ENCODE measurements around the gene TRAPPC13.
"Not testable (repeated sequence)": the region's sequence is repeated elsewhere in the genome, so short reads cannot be mapped to it uniquely, and the experiment has no call there.

The TRAPPC13 gene

DNA sequence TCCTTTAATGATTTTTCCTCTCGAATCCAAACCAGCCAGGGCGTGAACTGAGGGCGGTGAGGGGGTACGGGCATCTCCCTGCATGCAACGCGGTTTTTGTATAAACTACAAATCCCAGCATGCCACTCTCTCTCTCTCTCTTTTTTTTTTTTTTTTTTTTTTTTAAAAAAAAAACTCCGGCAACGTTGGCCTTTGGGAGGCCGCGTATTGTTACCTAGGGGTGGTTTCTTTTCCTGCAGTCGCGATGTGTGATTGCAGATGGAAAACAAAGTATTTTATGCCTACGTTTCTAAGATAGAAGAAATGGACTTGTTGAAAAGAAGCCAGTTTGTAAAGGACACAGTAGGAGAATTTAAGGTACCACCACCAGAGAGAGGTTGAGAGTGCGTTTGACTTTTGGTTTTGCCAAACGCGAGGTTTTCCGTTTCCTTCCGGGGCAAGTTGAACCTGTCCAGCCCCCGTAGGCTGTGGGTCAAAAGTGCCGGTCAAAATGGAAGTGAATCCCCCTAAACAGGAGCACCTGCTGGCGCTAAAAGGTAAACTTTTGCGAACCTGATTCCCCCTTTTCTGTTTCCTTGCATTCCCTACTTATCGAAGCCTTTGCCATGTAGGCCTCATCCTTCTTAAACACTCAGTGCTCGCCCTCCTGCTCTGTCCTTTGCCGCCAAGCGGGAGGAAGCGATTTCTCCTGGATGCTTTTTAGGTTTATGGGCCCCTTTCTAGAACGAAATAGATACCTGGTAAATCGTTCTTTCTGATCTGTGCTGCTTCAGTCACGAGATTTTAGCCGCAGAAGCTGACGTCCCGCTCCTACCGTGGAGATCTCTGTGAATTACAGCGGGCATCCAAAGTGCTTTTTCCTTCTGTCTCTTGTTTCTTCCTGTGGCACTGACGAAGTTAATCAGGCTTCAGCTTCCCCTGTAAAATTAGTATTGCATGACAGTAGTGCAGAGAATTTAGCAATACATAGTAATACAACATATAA lies at the start of gene TRAPPC13, which contains the start of gene SHLD3:
TSS of gene TRAPPC13 (plus strand) at position 457 of the 985 bp plus-strand sequence. CDS start at position 491, 34 bp downstream.
TSS of gene SHLD3 (plus strand) at position 457 of the 985 bp plus-strand sequence. CDS start 4,561 bp downstream, outside the sequence.
- DNase-seq: peak; percentile 44

DNA sequence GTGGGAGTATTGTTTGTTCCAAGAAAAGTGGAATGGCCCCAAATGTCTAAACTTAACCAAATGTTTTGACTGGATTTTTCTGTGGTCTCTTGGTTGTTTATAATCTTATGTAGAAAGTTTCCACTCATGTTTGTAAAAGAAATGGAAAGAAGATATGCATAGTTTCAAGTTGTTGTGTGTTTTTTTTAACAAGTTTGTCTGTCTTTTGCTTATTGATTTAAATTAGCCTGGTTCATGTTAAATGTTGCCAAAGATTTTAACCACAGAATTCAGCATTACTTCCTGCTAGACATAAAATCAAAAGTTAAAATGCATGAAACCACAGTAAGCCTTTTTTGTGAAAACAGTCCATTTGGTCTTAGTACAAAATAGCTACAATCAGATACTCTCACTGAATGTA lies 47.7 kb upstream of the TRAPPC13 start:
- no peak for DNase-seq

- no peak for DNase-seq
Measured at GRCh38 chr5:65588694-65589093, 36.1 kb upstream of the TRAPPC13 start.

DNA sequence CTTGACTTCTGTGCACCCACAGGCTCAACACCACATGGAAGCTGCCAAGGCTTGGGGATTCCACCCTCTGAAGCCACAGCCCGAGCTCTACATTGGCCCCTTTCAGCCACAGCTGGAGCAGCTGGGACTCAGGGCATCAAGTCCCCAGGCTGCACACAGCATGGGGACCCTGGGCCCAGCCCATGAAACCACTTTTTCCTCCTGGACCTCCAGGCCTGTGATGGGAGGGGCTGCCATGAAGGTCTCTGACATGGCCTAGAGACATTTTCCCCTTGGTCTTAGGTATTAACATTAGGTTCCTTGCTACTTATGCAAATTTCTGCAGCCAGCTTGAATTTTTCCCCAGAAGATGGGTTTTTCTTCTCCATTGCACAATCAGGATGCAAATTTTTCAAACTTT lies 23.1 kb upstream of the TRAPPC13 start:
- DNase-seq: not testable (repeated sequence)

- peak; percentile 72 for DNase-seq
Measured at GRCh38 chr5:65611524-65611923, 13.3 kb upstream of the TRAPPC13 start.

DNA sequence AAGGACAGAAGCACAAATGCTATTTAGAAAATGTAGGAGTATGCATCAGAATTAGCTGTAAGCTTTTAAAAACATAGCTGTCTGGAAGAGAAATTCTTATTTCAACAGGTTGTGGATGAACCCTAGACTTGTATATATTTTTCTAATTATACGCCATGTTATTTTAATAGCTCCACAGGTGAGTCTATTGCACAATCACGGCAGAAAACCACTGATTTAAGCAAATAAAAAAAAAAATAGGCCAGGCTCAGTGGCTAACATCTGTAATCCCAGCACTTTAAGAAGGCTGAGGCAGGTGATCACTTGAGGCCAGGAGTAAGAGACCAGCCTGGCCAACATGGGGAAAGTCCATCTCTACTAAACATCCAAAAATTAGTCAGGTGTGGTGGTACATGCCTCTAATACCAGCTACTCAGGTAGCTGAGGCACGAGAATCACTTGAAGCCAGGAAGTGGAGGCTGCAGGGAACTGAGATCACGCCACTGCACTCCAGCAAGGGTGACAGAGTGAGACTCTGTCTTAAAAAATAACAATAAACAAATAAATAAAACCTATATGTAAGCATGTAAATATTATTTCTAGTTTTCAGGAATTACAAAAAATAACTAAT lies 12.4 kb upstream of the TRAPPC13 start:
- DNase-seq: no peak

GRCh38 chr5:65620021-65620420 lies 4.8 kb upstream of the TRAPPC13 start:
- DNase-seq: no peak

DNA sequence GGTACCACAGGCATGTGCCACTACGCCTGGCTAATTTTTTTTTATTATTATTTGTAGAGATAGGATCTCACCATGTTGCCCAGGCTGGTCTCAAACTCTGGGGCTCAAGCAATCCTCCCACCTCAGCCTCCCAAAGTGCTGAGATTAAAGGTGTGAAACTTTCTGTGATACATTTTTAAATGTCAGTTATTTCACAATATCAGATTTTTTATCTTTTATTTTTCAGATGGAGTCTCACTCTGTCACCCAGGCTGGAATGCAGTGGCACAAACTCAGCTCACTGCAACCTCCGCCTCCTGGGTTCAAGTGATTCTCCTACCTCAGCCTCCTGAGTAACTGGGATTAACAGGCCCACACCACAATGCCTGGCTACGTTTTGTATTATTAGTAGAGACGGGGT lies 2.9 kb upstream of the TRAPPC13 start:
- not testable (repeated sequence) for DNase-seq

DNA sequence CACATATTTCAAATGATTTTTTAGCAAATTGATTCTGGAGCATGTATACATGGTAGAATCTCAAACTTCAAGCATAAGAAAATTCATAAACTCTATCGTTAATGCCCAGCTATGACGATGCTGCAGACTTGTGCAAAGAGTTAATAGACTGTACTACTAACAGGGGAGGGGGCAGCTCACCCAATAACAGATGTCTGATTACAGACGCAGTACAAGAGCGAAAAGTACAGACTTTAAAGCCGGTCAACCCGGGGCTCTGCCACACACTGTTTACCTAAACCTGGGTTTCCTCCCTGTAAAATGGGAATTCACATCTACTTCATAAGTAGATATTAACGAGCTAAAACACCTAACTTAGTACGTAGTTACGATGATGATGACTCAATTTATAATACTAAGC lies 1.3 kb upstream of the TRAPPC13 start:
- no peak for DNase-seq

DNA sequence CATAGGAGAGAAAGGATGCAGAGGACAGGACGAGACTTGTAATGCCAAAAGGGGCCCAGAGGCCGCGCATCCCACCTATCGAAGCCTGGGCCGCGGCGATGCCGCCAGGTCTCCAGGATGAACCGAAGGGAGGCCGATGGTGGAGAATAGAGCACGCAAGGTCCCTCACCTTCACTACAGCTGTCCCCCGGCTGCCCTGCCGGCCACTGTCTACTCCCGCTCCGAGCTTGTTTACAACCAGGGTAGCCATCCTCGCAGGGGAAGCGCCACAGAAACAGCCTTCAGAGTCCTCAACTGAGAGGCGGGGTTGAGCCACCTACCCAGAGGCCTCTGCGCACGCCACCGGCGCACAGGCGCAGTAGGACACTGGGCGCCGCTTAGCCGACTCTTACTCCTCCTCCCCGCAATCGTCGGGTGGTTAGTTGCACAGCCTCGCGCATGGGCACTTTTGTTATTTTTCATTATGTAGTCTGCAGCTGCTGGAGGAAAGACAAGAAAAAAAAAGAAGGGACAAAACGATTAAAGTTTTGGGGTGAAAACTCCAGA lies 729 bp upstream of the TRAPPC13 start, which contains the start of gene TRIM23:
TSS of gene TRIM23 (minus strand) at position 309 of the 546 bp plus-strand sequence. CDS start at position 250, 59 bp downstream.
- peak; percentile 83 for DNase-seq

DNA sequence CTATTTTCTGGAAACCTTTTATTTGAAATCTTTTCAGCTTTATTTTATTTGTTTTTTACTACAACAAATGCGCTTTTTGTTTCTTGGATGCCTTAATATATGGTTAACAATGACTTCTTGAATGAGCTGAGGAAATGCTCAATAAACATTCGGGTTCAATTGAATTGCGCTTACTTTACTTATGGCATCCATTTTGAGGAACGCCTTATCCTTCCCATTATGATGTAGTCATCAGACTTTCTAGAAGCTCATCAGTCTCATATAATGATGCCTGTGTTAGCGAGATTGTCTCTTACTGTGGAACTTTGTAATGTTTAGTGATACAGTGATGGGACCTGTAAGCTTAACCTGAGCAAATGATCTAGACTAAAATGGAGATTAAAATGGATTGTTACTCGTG lies 916 bp downstream of the TRAPPC13 start:
- DNase-seq: no peak

DNA sequence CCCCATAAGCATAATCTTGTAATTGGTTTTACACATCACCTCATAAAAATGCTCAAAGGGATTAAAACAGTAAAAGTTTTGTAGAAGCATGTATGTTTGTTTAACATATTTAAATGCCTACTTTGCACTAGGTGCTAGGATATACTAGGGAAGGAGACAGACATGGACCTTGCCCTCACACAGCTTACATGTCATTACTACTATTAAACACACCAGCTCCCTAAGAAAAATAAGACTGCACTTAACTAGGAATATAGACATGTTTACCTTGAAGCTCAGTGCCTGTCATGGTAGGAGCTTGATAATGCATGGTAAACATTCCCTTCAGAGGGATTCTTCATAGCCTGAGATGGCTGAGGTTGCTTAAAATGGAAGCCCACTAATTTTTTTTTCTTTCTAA lies 6.2 kb downstream of the TRAPPC13 start:
- DNase-seq: no peak

DNA sequence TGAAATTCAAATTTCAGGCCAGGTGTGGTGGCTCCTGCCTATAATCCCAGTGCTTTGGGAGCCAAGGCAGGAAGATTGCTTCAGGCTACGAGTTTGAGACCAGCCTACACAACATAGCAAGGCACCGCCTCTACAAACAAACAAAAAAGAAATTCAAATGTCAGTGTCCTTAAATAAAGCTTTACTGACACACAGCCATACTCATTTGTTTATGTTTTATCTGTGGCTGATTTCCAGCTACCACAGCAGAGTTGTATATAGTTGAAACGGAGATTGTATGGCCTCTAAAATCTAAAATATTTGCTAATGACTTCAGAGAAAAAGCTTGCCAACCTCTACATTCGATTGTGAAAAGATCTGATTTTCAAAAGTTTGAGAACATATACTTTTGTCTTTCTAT lies 15.4 kb downstream of the TRAPPC13 start:
- DNase-seq: no peak

DNA sequence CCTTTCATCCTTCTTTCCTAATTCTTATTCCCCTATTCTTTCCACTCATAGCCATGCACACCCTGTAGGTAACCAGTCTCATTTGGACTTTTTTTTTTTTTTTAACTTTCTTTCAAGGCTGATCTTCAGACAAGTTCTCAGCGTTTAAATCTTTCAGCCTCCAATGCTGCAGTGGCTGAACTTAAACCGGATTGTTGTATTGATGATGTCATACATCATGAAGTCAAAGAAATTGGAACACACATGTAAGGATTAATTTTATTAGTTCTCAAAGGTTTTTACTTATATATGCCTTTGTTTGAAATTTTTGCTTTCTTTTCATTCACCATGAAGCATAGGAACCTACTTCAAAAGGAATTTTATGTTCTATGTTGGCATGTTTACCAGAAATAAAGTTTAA lies 22.1 kb downstream of the TRAPPC13 start:
- DNase-seq: no peak

GRCh38 chr5:65647941-65648340 lies 23.1 kb downstream of the TRAPPC13 start:
- no peak for DNase-seq

DNA sequence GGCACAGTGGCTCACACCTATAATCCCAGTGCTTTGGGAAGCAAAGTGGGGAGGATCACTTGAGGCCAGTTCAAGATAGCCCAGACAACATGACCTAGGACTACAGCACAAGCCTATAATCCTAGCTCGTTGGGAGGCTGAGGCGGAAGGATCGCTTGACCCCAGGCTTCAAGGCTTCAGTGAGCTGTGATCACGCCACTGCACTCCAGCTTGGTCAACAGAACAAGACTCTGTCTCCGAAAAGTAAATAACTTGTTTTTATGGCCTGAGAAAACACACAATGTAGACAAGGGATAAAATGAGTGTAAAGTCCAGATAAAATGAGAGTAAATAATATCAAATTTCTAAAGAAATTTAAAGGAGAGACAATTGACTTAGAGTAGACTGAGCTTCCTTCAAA lies 26.3 kb downstream of the TRAPPC13 start:
- no peak for DNase-seq

DNA sequence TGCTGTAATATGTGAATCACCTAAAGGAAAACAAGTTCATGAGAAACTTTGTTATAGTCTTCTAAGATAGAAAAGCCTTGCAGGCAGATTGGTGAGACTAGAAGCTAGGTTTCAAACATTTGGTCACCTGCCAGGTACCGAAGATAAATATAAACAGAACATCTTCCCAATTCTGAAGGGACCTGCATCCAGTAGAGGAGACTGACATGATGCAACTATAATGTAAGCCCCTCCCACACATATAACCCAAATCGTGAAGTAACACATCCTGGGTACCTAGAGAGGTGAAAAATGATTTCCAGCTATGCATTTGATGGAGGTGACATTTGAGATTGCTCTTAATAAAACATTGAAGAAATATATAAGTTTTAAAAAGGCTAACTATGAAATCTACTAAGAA lies 29.9 kb downstream of the TRAPPC13 start:
- no peak for DNase-seq

DNA sequence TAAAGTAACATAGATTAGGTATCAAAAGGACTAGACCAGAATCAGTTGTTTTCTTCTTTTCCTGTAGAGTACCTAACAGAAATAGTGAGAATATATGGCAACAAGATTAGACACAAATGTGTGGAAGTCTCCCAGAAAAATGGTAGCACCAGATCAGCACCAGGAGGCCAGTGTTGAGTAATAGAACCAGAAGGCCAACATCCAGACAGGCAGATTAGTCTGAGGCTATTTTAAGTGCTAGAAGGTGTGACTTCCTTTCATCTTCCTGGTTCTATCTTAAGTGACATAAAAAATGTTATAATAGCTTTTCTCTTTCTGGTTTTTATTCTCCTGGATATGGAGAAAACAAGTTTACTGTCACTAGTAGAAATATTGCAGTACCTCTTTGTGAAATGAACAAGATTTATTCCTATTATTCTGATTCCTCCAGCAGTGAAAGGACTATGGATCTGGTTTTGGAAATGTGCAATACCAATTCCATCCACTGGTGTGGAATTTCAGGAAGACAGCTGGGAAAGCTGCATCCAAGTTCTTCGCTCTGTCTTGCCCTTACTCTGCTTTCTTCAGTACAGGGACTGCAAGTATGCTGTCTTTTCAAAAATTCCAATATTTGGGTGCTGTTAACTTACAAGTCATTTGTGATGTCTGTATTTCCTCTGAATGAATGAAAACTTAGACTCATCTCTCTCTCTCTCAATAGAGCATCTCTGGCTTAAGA lies 39.1 kb downstream of the TRAPPC13 start:
- DNase-seq: no peak

- DNase-seq: no peak
Measured at GRCh38 chr5:65668696-65669095, 43.9 kb downstream of the TRAPPC13 start.

DNA sequence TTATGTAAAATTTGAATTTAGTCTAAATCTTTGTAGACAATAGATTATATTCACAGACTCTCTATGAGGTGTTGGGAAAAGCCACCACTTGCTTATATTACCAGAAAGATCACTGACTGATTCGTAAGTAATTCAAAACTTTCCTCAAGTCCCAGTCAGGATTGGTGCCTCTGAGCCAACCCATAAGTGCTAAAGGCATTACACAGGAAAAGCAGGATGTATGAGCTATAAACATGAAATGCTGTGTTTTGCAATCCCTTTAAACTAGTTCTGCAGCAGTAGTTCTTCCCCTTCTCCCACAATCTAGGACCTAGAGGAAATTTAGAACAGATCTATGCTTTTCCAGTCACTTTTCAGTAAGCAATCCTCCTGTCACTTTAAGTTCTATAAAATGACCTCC lies 48.0 kb downstream of the TRAPPC13 start:
- no peak for DNase-seq

DNA sequence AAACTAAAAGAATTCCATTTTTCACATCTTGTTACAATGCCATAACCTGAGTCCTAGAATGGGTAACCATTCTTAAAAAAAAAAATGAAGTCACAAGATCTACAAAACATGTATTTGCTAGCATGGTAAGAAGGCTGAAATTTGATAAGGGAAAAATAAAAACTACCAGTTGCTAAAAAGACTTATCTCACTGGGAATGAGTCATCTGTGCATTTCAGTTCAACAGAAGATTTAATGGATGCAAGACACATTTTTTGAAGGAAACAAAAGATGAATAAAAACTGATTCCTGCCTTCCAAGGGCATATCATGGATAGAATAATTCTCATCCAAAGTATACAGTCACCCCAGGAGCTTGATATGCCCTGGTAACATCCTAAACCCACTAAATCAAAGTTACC lies 49.9 kb downstream of the TRAPPC13 start:
- no peak for DNase-seq

DNA sequence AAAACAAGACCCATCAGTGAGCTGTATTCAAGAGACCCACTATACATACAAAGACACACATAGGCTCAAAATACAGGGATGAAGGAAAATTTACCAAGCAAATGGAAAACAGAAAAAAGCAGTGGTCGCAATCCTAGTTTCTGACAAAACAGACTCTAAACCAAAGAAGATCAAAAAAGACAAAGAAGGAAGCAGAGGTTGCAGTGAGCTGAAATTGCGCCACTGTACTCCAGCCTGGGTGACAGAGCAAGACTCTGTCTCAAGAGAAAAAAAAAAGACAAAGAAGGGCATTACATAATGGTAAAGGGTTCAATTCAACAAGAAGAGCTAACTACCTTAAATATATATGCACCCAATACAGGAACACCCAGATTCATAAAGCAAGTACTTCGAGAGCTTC lies 51.2 kb downstream of the TRAPPC13 start:
- DNase-seq: not testable (repeated sequence)

DNA sequence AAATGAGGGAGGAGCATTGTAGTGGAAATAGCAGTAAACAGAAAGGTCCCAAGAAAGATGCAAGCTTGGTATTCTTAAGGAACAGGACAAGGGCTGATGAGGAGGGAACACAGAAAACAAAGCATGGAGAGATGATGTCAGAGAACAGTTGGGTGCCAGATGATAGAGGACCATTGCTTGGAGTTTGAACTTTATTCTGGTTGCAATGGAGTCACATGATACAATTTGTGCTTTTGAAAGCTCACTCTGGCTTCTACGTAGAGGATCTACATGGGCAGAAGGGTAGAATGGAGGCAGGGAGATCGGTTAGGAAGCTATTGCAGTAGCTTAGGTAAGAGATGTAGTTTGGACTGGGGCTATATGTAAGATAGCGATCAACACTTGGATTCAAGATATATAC lies 57.3 kb downstream of the TRAPPC13 start:
- no peak for DNase-seq
